Ishikawa (cell line): ENCODE results near the gene SBF2.

Experiments used
- CEBPB ChIP-seq: IDR thresholded peaks from 2 replicates; pipeline ENCODE4 v1.6.1; 2012
- CREB1 ChIP-seq: IDR thresholded peaks from 2 replicates; pipeline ENCODE4 v1.6.1; 2012; ENCODE audit warnings: low read depth
- EGR1 ChIP-seq: IDR thresholded peaks from 2 replicates; pipeline ENCODE4 v1.6.1; 2012
- EP300 ChIP-seq: IDR thresholded peaks from 2 replicates; pipeline ENCODE4 v1.6.1; 2012; ENCODE audit warnings: borderline replicate concordance
- FOXM1 ChIP-seq: IDR thresholded peaks from 2 replicates; pipeline ENCODE4 v1.6.1; 2012; ENCODE audit warnings: low read depth, borderline replicate concordance
- RAD21 ChIP-seq: IDR thresholded peaks from 2 replicates; pipeline ENCODE4 v1.6.1; 2012; ENCODE audit warnings: low read depth
- TAF1 ChIP-seq: IDR thresholded peaks from 2 replicates; pipeline ENCODE4 v1.6.1; 2012; ENCODE audit warnings: low read depth, mild to moderate bottlenecking
- TCF12 ChIP-seq: IDR thresholded peaks from 2 replicates; pipeline ENCODE4 v1.6.1; 2012; ENCODE audit warnings: low read depth
- TEAD4 ChIP-seq: IDR thresholded peaks from 2 replicates; pipeline ENCODE4 v1.6.1; 2012
- YY1 ChIP-seq: IDR thresholded peaks from 2 replicates; pipeline ENCODE4 v1.6.1; 2012; ENCODE audit warnings: low read depth
- ZBTB7A ChIP-seq: IDR thresholded peaks from 2 replicates; pipeline ENCODE4 v1.6.1; 2012; ENCODE audit warnings: low read depth
- TF ChIP-seq, protein P1 (sequence below): IDR thresholded peaks from 2 replicates; pipeline ENCODE4 v1.6.1; 2012
- TF ChIP-seq, protein P2 (sequence below): IDR thresholded peaks from 2 replicates; pipeline ENCODE4 v1.6.1; 2012; ENCODE audit warnings: low read depth, mild to moderate bottlenecking
- TF ChIP-seq, protein P3 (sequence below): IDR thresholded peaks from 2 replicates; pipeline ENCODE4 v1.6.1; 2012

GRCh38 chr11:9748361-9748970 lies 545.6 kb downstream of the SBF2 start:
- no peak for TF ChIP-seq EP300
- TF ChIP-seq, protein P1, sequence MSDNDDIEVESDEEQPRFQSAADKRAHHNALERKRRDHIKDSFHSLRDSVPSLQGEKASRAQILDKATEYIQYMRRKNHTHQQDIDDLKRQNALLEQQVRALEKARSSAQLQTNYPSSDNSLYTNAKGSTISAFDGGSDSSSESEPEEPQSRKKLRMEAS = no peak
- no peak for TF ChIP-seq YY1
- TF ChIP-seq CEBPB = no peak
- TF ChIP-seq, protein P2, sequence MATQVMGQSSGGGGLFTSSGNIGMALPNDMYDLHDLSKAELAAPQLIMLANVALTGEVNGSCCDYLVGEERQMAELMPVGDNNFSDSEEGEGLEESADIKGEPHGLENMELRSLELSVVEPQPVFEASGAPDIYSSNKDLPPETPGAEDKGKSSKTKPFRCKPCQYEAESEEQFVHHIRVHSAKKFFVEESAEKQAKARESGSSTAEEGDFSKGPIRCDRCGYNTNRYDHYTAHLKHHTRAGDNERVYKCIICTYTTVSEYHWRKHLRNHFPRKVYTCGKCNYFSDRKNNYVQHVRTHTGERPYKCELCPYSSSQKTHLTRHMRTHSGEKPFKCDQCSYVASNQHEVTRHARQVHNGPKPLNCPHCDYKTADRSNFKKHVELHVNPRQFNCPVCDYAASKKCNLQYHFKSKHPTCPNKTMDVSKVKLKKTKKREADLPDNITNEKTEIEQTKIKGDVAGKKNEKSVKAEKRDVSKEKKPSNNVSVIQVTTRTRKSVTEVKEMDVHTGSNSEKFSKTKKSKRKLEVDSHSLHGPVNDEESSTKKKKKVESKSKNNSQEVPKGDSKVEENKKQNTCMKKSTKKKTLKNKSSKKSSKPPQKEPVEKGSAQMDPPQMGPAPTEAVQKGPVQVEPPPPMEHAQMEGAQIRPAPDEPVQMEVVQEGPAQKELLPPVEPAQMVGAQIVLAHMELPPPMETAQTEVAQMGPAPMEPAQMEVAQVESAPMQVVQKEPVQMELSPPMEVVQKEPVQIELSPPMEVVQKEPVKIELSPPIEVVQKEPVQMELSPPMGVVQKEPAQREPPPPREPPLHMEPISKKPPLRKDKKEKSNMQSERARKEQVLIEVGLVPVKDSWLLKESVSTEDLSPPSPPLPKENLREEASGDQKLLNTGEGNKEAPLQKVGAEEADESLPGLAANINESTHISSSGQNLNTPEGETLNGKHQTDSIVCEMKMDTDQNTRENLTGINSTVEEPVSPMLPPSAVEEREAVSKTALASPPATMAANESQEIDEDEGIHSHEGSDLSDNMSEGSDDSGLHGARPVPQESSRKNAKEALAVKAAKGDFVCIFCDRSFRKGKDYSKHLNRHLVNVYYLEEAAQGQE = no peak
- no peak for TF ChIP-seq CREB1
- no peak for TF ChIP-seq TEAD4
- TF ChIP-seq TCF12 = no peak
- no peak for TF ChIP-seq TAF1
- peak; percentile 89 for TF ChIP-seq RAD21
- no peak for TF ChIP-seq ZBTB7A
- TF ChIP-seq FOXM1 = no peak
- TF ChIP-seq EGR1 = no peak
- TF ChIP-seq, protein P3, sequence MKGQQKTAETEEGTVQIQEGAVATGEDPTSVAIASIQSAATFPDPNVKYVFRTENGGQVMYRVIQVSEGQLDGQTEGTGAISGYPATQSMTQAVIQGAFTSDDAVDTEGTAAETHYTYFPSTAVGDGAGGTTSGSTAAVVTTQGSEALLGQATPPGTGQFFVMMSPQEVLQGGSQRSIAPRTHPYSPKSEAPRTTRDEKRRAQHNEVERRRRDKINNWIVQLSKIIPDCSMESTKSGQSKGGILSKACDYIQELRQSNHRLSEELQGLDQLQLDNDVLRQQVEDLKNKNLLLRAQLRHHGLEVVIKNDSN = no peak
